Measurements from ENCODE around the gene COL23A1.

DNA sequence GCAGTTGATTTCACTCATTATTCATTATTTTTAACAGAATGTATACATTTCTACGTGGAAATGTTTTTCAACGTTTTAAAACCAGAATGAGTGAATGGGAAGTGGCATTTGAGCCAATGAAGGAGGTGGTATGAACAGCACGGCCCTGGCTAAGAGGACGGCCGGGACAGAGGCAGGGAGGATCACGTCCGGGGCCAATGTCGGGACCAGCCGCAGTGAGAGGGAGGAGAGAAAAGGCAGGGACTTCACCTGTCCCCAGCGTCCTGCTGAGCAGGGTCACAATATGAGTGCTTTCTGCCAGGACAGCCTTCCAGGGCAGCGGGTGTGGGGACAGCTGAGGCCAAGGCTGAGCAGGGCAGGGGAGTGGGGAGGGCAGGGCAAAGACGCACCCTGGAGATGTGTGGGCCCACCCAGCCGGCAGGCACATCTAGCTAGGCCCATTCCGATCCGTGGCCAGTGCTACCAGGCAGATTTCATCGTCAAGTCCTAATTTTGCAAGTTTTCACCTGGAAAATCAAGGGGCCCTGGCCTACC lies 209.6 kb downstream of the COL23A1 start:
- TF ChIP-seq FOXP1 (CRISPR knock-in tag; IDR thresholded peaks at IDR 0.05; ENCODE audit: borderline replicate concordance) = no peak
- TF ChIP-seq KAT7 (CRISPR knock-in tag; IDR thresholded peaks at IDR 0.05; ENCODE audit: borderline replicate concordance) = no peak
- TF ChIP-seq, protein P1, sequence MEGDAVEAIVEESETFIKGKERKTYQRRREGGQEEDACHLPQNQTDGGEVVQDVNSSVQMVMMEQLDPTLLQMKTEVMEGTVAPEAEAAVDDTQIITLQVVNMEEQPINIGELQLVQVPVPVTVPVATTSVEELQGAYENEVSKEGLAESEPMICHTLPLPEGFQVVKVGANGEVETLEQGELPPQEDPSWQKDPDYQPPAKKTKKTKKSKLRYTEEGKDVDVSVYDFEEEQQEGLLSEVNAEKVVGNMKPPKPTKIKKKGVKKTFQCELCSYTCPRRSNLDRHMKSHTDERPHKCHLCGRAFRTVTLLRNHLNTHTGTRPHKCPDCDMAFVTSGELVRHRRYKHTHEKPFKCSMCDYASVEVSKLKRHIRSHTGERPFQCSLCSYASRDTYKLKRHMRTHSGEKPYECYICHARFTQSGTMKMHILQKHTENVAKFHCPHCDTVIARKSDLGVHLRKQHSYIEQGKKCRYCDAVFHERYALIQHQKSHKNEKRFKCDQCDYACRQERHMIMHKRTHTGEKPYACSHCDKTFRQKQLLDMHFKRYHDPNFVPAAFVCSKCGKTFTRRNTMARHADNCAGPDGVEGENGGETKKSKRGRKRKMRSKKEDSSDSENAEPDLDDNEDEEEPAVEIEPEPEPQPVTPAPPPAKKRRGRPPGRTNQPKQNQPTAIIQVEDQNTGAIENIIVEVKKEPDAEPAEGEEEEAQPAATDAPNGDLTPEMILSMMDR (IDR thresholded peaks at IDR 0.05) = no peak
- no peak for TF ChIP-seq ESRRA (CRISPR knock-in tag; IDR thresholded peaks at IDR 0.05; ENCODE audit: borderline replicate concordance)
- TF ChIP-seq, protein P2, sequence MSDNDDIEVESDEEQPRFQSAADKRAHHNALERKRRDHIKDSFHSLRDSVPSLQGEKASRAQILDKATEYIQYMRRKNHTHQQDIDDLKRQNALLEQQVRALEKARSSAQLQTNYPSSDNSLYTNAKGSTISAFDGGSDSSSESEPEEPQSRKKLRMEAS (CRISPR knock-in tag; IDR thresholded peaks at IDR 0.05) = no peak
- no peak for TF ChIP-seq ZNF121 (CRISPR knock-in tag; IDR thresholded peaks at IDR 0.05)
- no peak for TF ChIP-seq NR2C2 (CRISPR knock-in tag; IDR thresholded peaks at IDR 0.05)
- TF ChIP-seq NFYB (CRISPR knock-in tag; conservative IDR thresholded peaks at IDR 0.05; ENCODE audit: low read depth) = no peak
- TF ChIP-seq JUN (CRISPR knock-in tag; IDR thresholded peaks at IDR 0.05) = no peak
- TF ChIP-seq, protein P3, sequence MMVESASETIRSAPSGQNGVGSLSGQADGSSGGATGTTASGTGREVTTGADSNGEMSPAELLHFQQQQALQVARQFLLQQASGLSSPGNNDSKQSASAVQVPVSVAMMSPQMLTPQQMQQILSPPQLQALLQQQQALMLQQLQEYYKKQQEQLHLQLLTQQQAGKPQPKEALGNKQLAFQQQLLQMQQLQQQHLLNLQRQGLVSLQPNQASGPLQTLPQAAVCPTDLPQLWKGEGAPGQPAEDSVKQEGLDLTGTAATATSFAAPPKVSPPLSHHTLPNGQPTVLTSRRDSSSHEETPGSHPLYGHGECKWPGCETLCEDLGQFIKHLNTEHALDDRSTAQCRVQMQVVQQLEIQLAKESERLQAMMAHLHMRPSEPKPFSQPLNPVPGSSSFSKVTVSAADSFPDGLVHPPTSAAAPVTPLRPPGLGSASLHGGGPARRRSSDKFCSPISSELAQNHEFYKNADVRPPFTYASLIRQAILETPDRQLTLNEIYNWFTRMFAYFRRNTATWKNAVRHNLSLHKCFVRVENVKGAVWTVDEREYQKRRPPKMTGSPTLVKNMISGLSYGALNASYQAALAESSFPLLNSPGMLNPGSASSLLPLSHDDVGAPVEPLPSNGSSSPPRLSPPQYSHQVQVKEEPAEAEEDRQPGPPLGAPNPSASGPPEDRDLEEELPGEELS (CRISPR knock-in tag; IDR thresholded peaks at IDR 0.05) = no peak
- TF ChIP-seq ZNF423 (CRISPR knock-in tag; IDR thresholded peaks at IDR 0.05) = no peak
